Muscle layer of duodenum (tissue), 2 donors: ENCODE data around the gene RELCH.
"Not testable (repeated sequence)": the region's sequence is repeated elsewhere in the genome, so short reads cannot be mapped to it uniquely, and the experiment has no call there.

Experiments
- H3K27ac ChIP-seq: one replicate; pipeline ENCODE4 v1.7.0; 2013; ENCODE audit warnings: mild to moderate bottlenecking, low read length
- H3K27me3 ChIP-seq: one replicate; pipeline ENCODE4 v1.7.0; 2013; ENCODE audit warnings: low read depth, mild to moderate bottlenecking, control low read depth, low read length
- H3K36me3 ChIP-seq, 2 donors: one replicate each; pipeline ENCODE4 v1.7.0; 2013; ENCODE audit warnings: low read length in 2 of 2, control low read depth in 1 of 2, mild to moderate bottlenecking in 1 of 2; ENCODE audit not compliant: insufficient read depth in 2 of 2, control insufficient read depth in 1 of 2
- H3K4me1 ChIP-seq, 2 donors: one replicate each; pipeline ENCODE4 v1.7.0; 2013; ENCODE audit warnings: low read length in 2 of 2, mild to moderate bottlenecking in 2 of 2, control low read depth in 1 of 2, moderate library complexity in 1 of 2; ENCODE audit not compliant: insufficient read depth in 2 of 2, control insufficient read depth in 1 of 2
- H3K4me3 ChIP-seq, 2 donors: one replicate each; pipeline ENCODE4 v1.7.0; 2013; ENCODE audit warnings: low read length in 2 of 2, low read depth in 1 of 2, mild to moderate bottlenecking in 1 of 2
- H3K9me3 ChIP-seq, 2 donors: one replicate each; pipeline ENCODE4 v1.7.0; 2013; ENCODE audit warnings: low read length in 2 of 2, control low read depth in 1 of 2, mild to moderate bottlenecking in 1 of 2; ENCODE audit not compliant: control insufficient read depth in 1 of 2
- donor health status: healthy.

RELCH gene

GRCh38 chr18:62165583-62165982 lies 21.5 kb upstream of the RELCH start:
- Histone ChIP-seq H3K9me3 (no peaks in the 10 kb centered on the region), H3K4me1 (no peaks in the 10 kb centered on the region), H3K27ac (no peak overlapping the region), H3K4me3 (no peak overlapping the region), H3K27me3 (no peaks in the 10 kb centered on the region), H3K36me3 (peaks cover 0 to under 1% of the 10 kb centered on the region in 2 donors)

DNA sequence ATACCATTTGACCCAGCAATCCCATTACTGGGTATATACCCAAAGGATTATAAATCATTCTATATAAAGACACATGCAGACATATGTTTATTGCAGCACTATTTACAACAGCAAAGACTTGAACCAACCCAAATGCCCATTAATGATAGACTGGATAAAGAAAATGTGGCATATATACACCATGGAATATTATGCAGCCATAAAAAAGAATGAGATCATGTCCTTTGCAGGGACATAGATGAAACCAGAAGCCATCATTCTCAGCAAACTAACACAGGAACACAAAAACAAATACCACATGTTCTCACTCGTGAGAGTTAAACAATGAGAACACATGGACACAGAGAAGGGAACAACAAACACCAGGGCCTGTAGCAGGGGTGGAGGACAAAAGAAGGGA lies 20.5 kb upstream of the RELCH start:
- H3K4me1 ChIP-seq, H3K4me3 ChIP-seq, H3K27ac ChIP-seq, H3K9me3 ChIP-seq, H3K27me3 ChIP-seq, H3K36me3 ChIP-seq: not testable (repeated sequence)

DNA sequence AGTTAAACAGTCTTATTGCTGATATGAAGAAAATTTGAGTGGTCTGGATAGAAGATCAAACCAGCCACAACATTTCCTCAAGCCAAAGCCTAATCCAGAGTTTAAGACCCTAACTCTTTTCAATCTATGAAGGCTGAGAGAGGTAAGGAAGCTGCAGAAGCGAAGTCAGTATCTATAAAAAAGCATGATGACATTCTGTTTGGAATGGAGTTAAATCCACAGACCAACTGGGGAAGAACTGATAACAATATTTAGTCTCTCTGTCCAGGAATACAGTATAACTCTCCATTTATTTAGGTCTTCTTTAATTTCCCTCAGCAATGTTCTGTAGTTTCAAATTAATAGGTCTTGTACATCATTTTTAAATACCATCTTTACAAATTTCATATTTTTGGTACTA lies 16.2 kb upstream of the RELCH start:
- no peaks in the 10 kb centered on the region for H3K36me3 ChIP-seq

GRCh38 chr18:62172298-62172697 lies 14.8 kb upstream of the RELCH start:
- no peaks in the 10 kb centered on the region for H3K36me3 ChIP-seq
- no peaks in the 10 kb centered on the region for H3K4me1 ChIP-seq
- no peak overlapping the region for H3K27ac ChIP-seq
- no peak overlapping the region for H3K4me3 ChIP-seq
- no peaks in the 10 kb centered on the region for H3K9me3 ChIP-seq
- H3K27me3 ChIP-seq = no peaks in the 10 kb centered on the region

More for the DNA sequence above, 16.2 kb upstream of the RELCH start:
- no peaks in the 10 kb centered on the region for H3K27me3 ChIP-seq
- no peak overlapping the region for H3K27ac ChIP-seq
- no peaks in the 10 kb centered on the region for H3K9me3 ChIP-seq
- no peak overlapping the region for H3K4me3 ChIP-seq
- H3K4me1 ChIP-seq = no peaks in the 10 kb centered on the region

- Histone ChIP-seq H3K4me3 (no peak overlapping the region), H3K36me3 (no peaks in the 10 kb centered on the region), H3K4me1 (no peaks in the 10 kb centered on the region), H3K9me3 (no peaks in the 10 kb centered on the region), H3K27ac (no peak overlapping the region), H3K27me3 (no peaks in the 10 kb centered on the region)
These were observed 11.5 kb upstream of the RELCH start for GRCh38 chr18:62175521-62175920.

- H3K27ac ChIP-seq = no peak overlapping the region
- H3K9me3 ChIP-seq = no peaks in the 10 kb centered on the region
These were observed 9.8 kb upstream of the RELCH start for GRCh38 chr18:62177271-62177670.

GRCh38 chr18:62179213-62179612 lies 7.8 kb upstream of the RELCH start:
- no peaks in the 10 kb centered on the region for H3K9me3 ChIP-seq
- H3K4me3 ChIP-seq = no peak overlapping the region
- no peaks in the 10 kb centered on the region for H3K4me1 ChIP-seq
- H3K27me3 ChIP-seq = no peaks in the 10 kb centered on the region
- H3K27ac ChIP-seq = no peak overlapping the region
- H3K36me3 ChIP-seq = no peaks in the 10 kb centered on the region

More at GRCh38 chr18:62177271-62177670, 9.8 kb upstream of the RELCH start:
- Histone ChIP-seq H3K4me3 (no peak overlapping the region), H3K27me3 (no peaks in the 10 kb centered on the region), H3K36me3 (no peaks in the 10 kb centered on the region), H3K4me1 (no peaks in the 10 kb centered on the region)

DNA sequence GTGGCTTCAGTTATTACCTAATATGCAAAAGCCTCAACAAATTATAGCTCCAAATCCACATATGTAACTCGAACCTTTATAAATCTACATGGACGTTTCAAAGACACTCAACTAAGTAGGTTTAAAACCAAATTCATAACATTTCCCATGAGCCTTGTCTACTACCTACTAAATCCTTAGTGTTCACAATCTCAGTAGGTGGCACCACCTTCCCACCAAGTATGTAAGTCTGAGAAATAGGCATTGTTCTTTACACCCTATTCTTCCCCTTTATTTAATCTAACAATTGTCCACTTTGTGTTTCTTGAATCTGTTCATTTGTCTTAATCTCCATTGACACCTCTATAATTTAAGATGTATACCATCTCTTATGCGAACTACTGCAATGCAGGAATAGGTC lies 4.8 kb upstream of the RELCH start:
- Histone ChIP-seq H3K4me1 (peaks cover 0 to 8% of the 10 kb centered on the region in 2 donors), H3K36me3 (no peaks in the 10 kb centered on the region), H3K4me3 (no peak overlapping the region), H3K9me3 (no peaks in the 10 kb centered on the region), H3K27ac (no peak overlapping the region), H3K27me3 (no peaks in the 10 kb centered on the region)

DNA sequence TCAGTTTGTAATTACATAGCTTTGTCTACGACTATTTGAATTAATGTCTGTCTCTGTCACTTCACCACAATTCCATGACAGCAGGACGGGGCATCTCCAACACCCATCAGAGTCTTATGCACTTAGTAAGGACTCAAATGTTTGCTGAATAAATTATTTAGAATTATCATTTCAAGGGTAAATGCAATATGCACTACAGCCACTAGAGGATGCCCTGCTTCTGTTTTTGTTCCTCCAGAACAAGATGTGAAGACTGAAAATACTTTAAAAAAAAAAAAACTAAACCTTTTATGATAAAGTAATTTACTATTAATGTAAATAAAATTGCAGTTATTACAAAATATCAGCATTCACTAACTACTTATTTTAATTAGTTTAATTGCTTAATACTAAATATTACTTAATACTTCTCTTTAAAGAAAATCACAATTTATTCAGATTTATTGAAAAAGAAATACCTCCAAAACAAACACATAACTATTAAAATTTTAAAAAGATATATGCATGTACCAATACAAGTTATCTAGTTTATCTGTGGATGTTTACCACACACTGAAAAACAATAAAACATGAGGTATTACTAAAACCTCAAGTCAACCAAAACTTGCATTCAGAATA lies 3.4 kb upstream of the RELCH start:
- H3K27me3 ChIP-seq = no peaks in the 10 kb centered on the region
- no peaks in the 10 kb centered on the region for H3K9me3 ChIP-seq
- H3K4me1 ChIP-seq = peaks cover 0 to 17% of the 10 kb centered on the region in 2 donors
- no peak overlapping the region for H3K4me3 ChIP-seq
- no peaks in the 10 kb centered on the region for H3K36me3 ChIP-seq
- H3K27ac ChIP-seq = no peak overlapping the region

DNA sequence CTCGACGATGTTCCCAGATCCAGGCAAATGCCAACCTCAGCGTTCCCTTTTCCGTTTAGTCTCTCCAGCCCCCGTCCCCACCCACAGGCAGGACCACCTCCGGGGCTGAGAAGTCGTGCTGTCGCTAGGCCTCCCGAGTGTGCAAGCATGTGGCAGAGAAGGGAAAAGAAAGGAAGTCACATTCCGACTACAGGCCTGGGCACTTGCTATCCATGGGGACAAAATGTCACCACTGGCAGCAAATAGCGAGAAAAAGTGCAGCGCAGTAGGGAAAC lies 619 bp upstream of the RELCH start:
- no peaks in the 10 kb centered on the region for H3K27me3 ChIP-seq
- peak overlapping the region; percentile 98 to 100 for H3K4me3 ChIP-seq
- H3K9me3 ChIP-seq = no peaks in the 10 kb centered on the region
- H3K4me1 ChIP-seq = peaks cover 10 to 39% of the 10 kb centered on the region in 2 donors
- no peaks in the 10 kb centered on the region for H3K36me3 ChIP-seq
- H3K27ac ChIP-seq = peak overlapping the region; percentile 74

GRCh38 chr18:62187543-62188510 lies 772 bp downstream of the RELCH start:
- H3K9me3 ChIP-seq = no peaks in the 10 kb centered on the region
- H3K36me3 ChIP-seq = no peaks in the 10 kb centered on the region
- peak overlapping the region; percentile 98 to 100 for H3K4me3 ChIP-seq
- H3K27ac ChIP-seq = peak overlapping the region; percentile 75
- H3K27me3 ChIP-seq = no peaks in the 10 kb centered on the region
- peaks cover 10 to 39% of the 10 kb centered on the region in 2 donors for H3K4me1 ChIP-seq
